ENCODE measurements around the gene PEX10.

Gene PEX10

GRCh38 chr1:2412773-2413494, 570 bp upstream of the PEX10 start:
- DNase-seq (ENCODE audit: low read depth), result peak; percentile 57
- H3K4me3 ChIP-seq (ENCODE audit: low read depth, low read length), result peak overlapping the region; percentile 85

GRCh38 chr1:2411801-2412394, 466 bp downstream of the PEX10 start:
- no peak for TF ChIP-seq CTCF (IDR thresholded peaks at IDR 0.05; ENCODE audit: insufficient read depth, low read depth, low read length, missing control alignments)
- peak overlapping the region; percentile 87 for H3K4me3 ChIP-seq (ENCODE audit: low read depth, low read length)
- DNase-seq (ENCODE audit: low read depth), result no peak

More at GRCh38 chr1:2412773-2413494, 570 bp upstream of the PEX10 start:
- no peak for TF ChIP-seq CTCF (IDR thresholded peaks at IDR 0.05; ENCODE audit: insufficient read depth, low read depth, low read length, missing control alignments)

- TF ChIP-seq CTCF (IDR thresholded peaks at IDR 0.05; ENCODE audit: insufficient read depth, low read depth, low read length, missing control alignments), result no peak
- no peak overlapping the region for H3K4me3 ChIP-seq (ENCODE audit: low read depth, low read length)
- no peak for DNase-seq (ENCODE audit: low read depth)
These were observed 2.6 kb downstream of the PEX10 start for GRCh38 chr1:2409745-2410144.

GRCh38 chr1:2408859-2409276, 3.5 kb downstream of the PEX10 start:
- H3K4me3 ChIP-seq (ENCODE audit: low read depth, low read length), result no peak overlapping the region
- no peak for TF ChIP-seq CTCF (IDR thresholded peaks at IDR 0.05; ENCODE audit: insufficient read depth, low read depth, low read length, missing control alignments)
- DNase-seq (ENCODE audit: low read depth), result no peak

GRCh38 chr1:2408456-2408855, 3.9 kb downstream of the PEX10 start:
- no peak overlapping the region for H3K4me3 ChIP-seq (ENCODE audit: low read depth, low read length)
- no peak for DNase-seq (ENCODE audit: low read depth)
- TF ChIP-seq CTCF (IDR thresholded peaks at IDR 0.05; ENCODE audit: insufficient read depth, low read depth, low read length, missing control alignments), result no peak

- no peak overlapping the region for H3K4me3 ChIP-seq (ENCODE audit: low read depth, low read length)
- no peak for DNase-seq (ENCODE audit: low read depth)
- no peak for TF ChIP-seq CTCF (IDR thresholded peaks at IDR 0.05; ENCODE audit: insufficient read depth, low read depth, low read length, missing control alignments)
These were observed 4.4 kb downstream of the PEX10 start for GRCh38 chr1:2407991-2408275.

Data from GM12865 (cell line).